PFSK-1 (cell line): Measurements from ENCODE around the gene CAPN10.

Source experiments
- FOXP2 ChIP-seq: optimal IDR thresholded peaks from 2 replicates; pipeline ENCODE3; 2011; ENCODE audit warnings: borderline replicate concordance, control low read depth, inconsistent platforms; ENCODE audit not compliant: insufficient read depth; ENCODE audit errors: extremely low read length, extremely low read depth
- POLR2AphosphoS5 ChIP-seq: IDR thresholded peaks from 2 replicates; pipeline ENCODE4 v1.6.1; 2012; ENCODE audit warnings: low read depth, mild to moderate bottlenecking, control low read depth, low read length, moderate library complexity
- SIN3A ChIP-seq: IDR thresholded peaks from 2 replicates; pipeline ENCODE4 v1.6.1; 2012; ENCODE audit warnings: mild to moderate bottlenecking, low read length, moderate library complexity, borderline replicate concordance; ENCODE audit not compliant: insufficient read depth
- TAF1 ChIP-seq: IDR thresholded peaks from 2 replicates; pipeline ENCODE4 v1.6.1; 2012; ENCODE audit warnings: low read length, control low read depth, borderline replicate concordance; ENCODE audit not compliant: insufficient read depth
- TF ChIP-seq, protein P1 (sequence below), 2 experiments: IDR thresholded peaks; 2 replicates each; pipeline versions ENCODE4 v1.6.1 to v1.8.0; 2011 to 2012; ENCODE audit warnings: low read depth in 2 of 2, low read length in 2 of 2, control low read depth in 1 of 2, inconsistent platforms in 1 of 2, mild to moderate bottlenecking in 1 of 2, moderate library complexity in 1 of 2; ENCODE audit not compliant: insufficient read depth in 1 of 2

Gene CAPN10

GRCh38 chr2:240620149-240620731 lies 33.7 kb downstream of the CAPN10 start:
- TF ChIP-seq, protein P1, sequence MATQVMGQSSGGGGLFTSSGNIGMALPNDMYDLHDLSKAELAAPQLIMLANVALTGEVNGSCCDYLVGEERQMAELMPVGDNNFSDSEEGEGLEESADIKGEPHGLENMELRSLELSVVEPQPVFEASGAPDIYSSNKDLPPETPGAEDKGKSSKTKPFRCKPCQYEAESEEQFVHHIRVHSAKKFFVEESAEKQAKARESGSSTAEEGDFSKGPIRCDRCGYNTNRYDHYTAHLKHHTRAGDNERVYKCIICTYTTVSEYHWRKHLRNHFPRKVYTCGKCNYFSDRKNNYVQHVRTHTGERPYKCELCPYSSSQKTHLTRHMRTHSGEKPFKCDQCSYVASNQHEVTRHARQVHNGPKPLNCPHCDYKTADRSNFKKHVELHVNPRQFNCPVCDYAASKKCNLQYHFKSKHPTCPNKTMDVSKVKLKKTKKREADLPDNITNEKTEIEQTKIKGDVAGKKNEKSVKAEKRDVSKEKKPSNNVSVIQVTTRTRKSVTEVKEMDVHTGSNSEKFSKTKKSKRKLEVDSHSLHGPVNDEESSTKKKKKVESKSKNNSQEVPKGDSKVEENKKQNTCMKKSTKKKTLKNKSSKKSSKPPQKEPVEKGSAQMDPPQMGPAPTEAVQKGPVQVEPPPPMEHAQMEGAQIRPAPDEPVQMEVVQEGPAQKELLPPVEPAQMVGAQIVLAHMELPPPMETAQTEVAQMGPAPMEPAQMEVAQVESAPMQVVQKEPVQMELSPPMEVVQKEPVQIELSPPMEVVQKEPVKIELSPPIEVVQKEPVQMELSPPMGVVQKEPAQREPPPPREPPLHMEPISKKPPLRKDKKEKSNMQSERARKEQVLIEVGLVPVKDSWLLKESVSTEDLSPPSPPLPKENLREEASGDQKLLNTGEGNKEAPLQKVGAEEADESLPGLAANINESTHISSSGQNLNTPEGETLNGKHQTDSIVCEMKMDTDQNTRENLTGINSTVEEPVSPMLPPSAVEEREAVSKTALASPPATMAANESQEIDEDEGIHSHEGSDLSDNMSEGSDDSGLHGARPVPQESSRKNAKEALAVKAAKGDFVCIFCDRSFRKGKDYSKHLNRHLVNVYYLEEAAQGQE (IDR thresholded peaks at IDR 0.05; ENCODE audit: insufficient read depth in 1 of 2, low read depth in 2 of 2, low read length in 2 of 2) = no peak
- TF ChIP-seq TAF1 (no peak), FOXP2 (no peak), POLR2AphosphoS5 (no peak), SIN3A (no peak)

GRCh38 chr2:240620859-240621258 lies 34.3 kb downstream of the CAPN10 start:
- TF ChIP-seq TAF1 (no peak), POLR2AphosphoS5 (no peak), FOXP2 (no peak), SIN3A (no peak)
- TF ChIP-seq, protein P1 (IDR thresholded peaks at IDR 0.05; ENCODE audit: insufficient read depth in 1 of 2, low read depth in 2 of 2, low read length in 2 of 2) = no peak

GRCh38 chr2:240622060-240622411 lies 35.5 kb downstream of the CAPN10 start:
- TF ChIP-seq FOXP2 (no peak), TAF1 (no peak)

GRCh38 chr2:240622531-240623235 lies 36.1 kb downstream of the CAPN10 start:
- TF ChIP-seq FOXP2 (no peak), SIN3A (no peak), POLR2AphosphoS5 (no peak), TAF1 (no peak)
- TF ChIP-seq, protein P1 (IDR thresholded peaks at IDR 0.05; ENCODE audit: insufficient read depth in 1 of 2, low read depth in 2 of 2, low read length in 2 of 2) = no peak

DNA sequence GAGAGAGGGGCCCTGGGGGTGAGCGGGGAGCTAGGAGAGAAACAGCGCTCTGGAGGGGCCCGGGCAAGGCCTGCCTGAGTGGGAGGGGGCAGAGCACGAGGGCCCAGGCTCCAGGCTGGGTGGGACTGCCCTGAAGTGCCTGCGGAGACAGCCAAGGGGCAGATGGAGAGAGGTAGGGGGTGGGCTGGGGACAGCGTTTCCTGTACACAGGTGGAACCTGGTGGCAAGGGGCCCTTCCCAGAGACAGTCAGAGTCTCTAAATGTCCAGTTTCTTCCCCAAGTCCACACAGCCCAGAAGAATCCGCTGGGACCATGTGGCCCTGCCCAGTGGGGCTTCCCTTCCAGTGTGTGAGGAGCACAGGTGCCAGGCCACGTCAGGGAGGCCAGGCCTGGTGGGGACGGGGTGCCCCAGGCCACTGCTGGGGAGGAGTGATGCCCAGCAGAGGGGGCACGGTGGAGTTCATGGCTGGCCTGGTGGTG lies 37.0 kb downstream of the CAPN10 start:
- TF ChIP-seq SIN3A (no peak), TAF1 (no peak), POLR2AphosphoS5 (no peak), FOXP2 (no peak)
- TF ChIP-seq, protein P1 (IDR thresholded peaks at IDR 0.05; ENCODE audit: insufficient read depth in 1 of 2, low read depth in 2 of 2, low read length in 2 of 2) = no peak
